ENCODE measurements around the gene ACAA1. TPM values are rescaled to one million over a fixed set of nuclear protein-coding genes. Genes with fewer than 3 reads are reported as not detected.

The ACAA1 gene
- total and polyA plus RNA-seq, 2 of the 13 experiments (the other 11 are each of a cell fraction or from before 2014, with no cell fraction given) = 60.8 to 188 TPM

GRCh38 chr3:38133557-38134405 lies 3.1 kb downstream of the ACAA1 start (continued):
- TF ChIP-seq RERE (CRISPR knock-in tag; IDR thresholded peaks at IDR 0.05; ENCODE audit: low read depth) (peak; percentile 80; the same call in 1 of the 2 replicates), ZNF607 (CRISPR knock-in tag; IDR thresholded peaks at IDR 0.05; ENCODE audit: borderline replicate concordance) (0 out of 2 replicates have a peak, but pooled peaks have one; percentile 22), GABPB1 (CRISPR knock-in tag; IDR thresholded peaks at IDR 0.05) (no peak), ETV5 (CRISPR knock-in tag; IDR thresholded peaks at IDR 0.05; ENCODE audit: borderline replicate concordance) (peak; percentile 48; the same call in 1 of the 2 replicates), YEATS2 (CRISPR knock-in tag; IDR thresholded peaks at IDR 0.05; ENCODE audit: borderline replicate concordance) (peak; percentile 25; the same call in 1 of the 2 replicates), SOX5 (CRISPR knock-in tag; IDR thresholded peaks at IDR 0.05; ENCODE audit: borderline replicate concordance) (peak; percentile 88), BCLAF1 (IDR thresholded peaks at IDR 0.05) (no peak), ZMYM3 (CRISPR knock-in tag; IDR thresholded peaks at IDR 0.05) (no peak), ZNF468 (CRISPR knock-in tag; IDR thresholded peaks at IDR 0.05) (no peak), ZNF34 (CRISPR knock-in tag; IDR thresholded peaks at IDR 0.05; ENCODE audit: borderline replicate concordance) (no peak), ZNF160 (CRISPR knock-in tag; IDR thresholded peaks at IDR 0.05) (peak; percentile 14; the same call in 1 of the 2 replicates), ZNF280B (CRISPR knock-in tag; IDR thresholded peaks at IDR 0.05; ENCODE audit: borderline replicate concordance) (no peak), ZNF879 (CRISPR knock-in tag; IDR thresholded peaks at IDR 0.05) (no peak), NKX3-1 (CRISPR knock-in tag; IDR thresholded peaks at IDR 0.05) (no peak), ZNF841 (CRISPR knock-in tag; IDR thresholded peaks at IDR 0.05; ENCODE audit: borderline replicate concordance) (no peak), TEF (CRISPR knock-in tag; IDR thresholded peaks at IDR 0.05) (no peak), CC2D1A (CRISPR knock-in tag; IDR thresholded peaks at IDR 0.05) (no peak)
